C4-2B (cell line): ENCODE data around the gene MTR.

Experiments
- H3K27ac ChIP-seq: fragments of 450-650 bp; 2 replicates; pipeline ENCODE4 v1.5.1; 2017
- CTCF ChIP-seq: fragments of 450-650 bp; conservative IDR thresholded peaks from 2 replicates; pipeline ENCODE4 v1.5.1; 2017; ENCODE audit warnings: mild to moderate bottlenecking
- ZFX ChIP-seq: fragments of 450-650 bp; IDR thresholded peaks from 2 replicates; pipeline ENCODE4 v1.6.1; 2017

MTR gene

GRCh38 chr1:236861560-236862218, 66.6 kb downstream of the MTR start:
- TF ChIP-seq CTCF: no peak
- TF ChIP-seq ZFX: no peak
- H3K27ac ChIP-seq: no peak overlapping the region

- no peak overlapping the region for H3K27ac ChIP-seq
- TF ChIP-seq ZFX: no peak
- no peak for TF ChIP-seq CTCF
These were observed 67.1 kb downstream of the MTR start for GRCh38 chr1:236862219-236862591.

- no peak for TF ChIP-seq ZFX
- TF ChIP-seq CTCF: no peak
- H3K27ac ChIP-seq: no peak overlapping the region
These were observed 67.6 kb downstream of the MTR start for GRCh38 chr1:236862615-236863211.

GRCh38 chr1:236864211-236864610, 69.1 kb downstream of the MTR start:
- no peak overlapping the region for H3K27ac ChIP-seq
- TF ChIP-seq ZFX: no peak
- no peak for TF ChIP-seq CTCF

GRCh38 chr1:236864996-236865817, 70.1 kb downstream of the MTR start:
- TF ChIP-seq ZFX (no peak), CTCF (no peak)

GRCh38 chr1:236865818-236866155, 70.7 kb downstream of the MTR start:
- H3K27ac ChIP-seq: no peak overlapping the region

More at GRCh38 chr1:236864996-236865817, 70.1 kb downstream of the MTR start:
- H3K27ac ChIP-seq: no peak overlapping the region

More at GRCh38 chr1:236865818-236866155, 70.7 kb downstream of the MTR start:
- TF ChIP-seq CTCF (no peak), ZFX (no peak)
